PC-9 (cell line): Measurements from ENCODE around the gene PEAK1. TPM values are rescaled to one million over a fixed set of nuclear protein-coding genes. Genes with fewer than 3 reads are reported as not detected.

Experiments used
- BruUV-seq: library from RNA; stranded (reverse); fragments of 400-500 nt; replicated peaks from 2 replicates; lab custom pipeline; 2021; lab: Mats Ljungman, UMichigan
- CTCF ChIA-PET: fragments of 300-600 bp; sonication (Branson Sonifier 250); formaldehyde crosslinking; loops from one replicate; lab custom pipeline; 2022; ENCODE audit warnings: antibody characterized with exemption; lab: Charles Lee
- POLR2A ChIA-PET: fragments of 300-600 bp; sonication (Branson Sonifier 250); formaldehyde crosslinking; loops from one replicate; lab custom pipeline; 2022; ENCODE audit warnings: antibody characterized with exemption; ENCODE audit not compliant: unreplicated experiment; lab: Charles Lee
- DNase-seq, 2 experiments: peaks; one replicate each; pipeline versions ENCODE4 v3.0.0 to v3.0.0-alpha.2; 2015 to 2022; ENCODE audit warnings: mixed read lengths in 1 of 2
- H2AFZ ChIP-seq: fragments of 200-600 bp; sonication (generic); 2 replicates; pipeline ENCODE4 v1.8.1; 2017; ENCODE audit warnings: antibody characterized with exemption
- H3F3A ChIP-seq: fragments of 200-600 bp; sonication (generic); 2 replicates; pipeline ENCODE4 v1.8.1; 2017; ENCODE audit warnings: antibody characterized with exemption, mild to moderate bottlenecking, low read depth; ENCODE audit not compliant: insufficient read depth
- H3K27ac ChIP-seq: fragments of 200-600 bp; sonication (generic); 2 replicates; pipeline ENCODE4 v1.6.1; 2016; ENCODE audit warnings: mixed run types
- H3K27me3 ChIP-seq: fragments of 200-600 bp; sonication (generic); 2 replicates; pipeline ENCODE4 v1.6.1; 2016; ENCODE audit warnings: low read depth, mixed run types; ENCODE audit not compliant: insufficient read depth
- H3K36me3 ChIP-seq: fragments of 200-600 bp; sonication (generic); 2 replicates; pipeline ENCODE4 v1.6.1; 2016; ENCODE audit warnings: low read depth, mixed run types
- H3K4me1 ChIP-seq: fragments of 200-600 bp; sonication (generic); replicated peaks from 2 replicates; pipeline ENCODE4 v1.6.1; 2016; ENCODE audit warnings: mixed run types; ENCODE audit not compliant: insufficient read depth
- H3K4me2 ChIP-seq: fragments of 200-600 bp; sonication (generic); 2 replicates; pipeline ENCODE4 v1.6.1; 2017; ENCODE audit warnings: mixed run types
- H3K4me3 ChIP-seq: fragments of 200-600 bp; sonication (generic); 2 replicates; pipeline ENCODE4 v1.6.1; 2016; ENCODE audit warnings: mixed run types
- H3K79me2 ChIP-seq: fragments of 200-600 bp; sonication (generic); 2 replicates; pipeline ENCODE4 v1.6.1; 2017; ENCODE audit warnings: low read depth, mixed run types
- H3K9me2 ChIP-seq: fragments of 200-600 bp; sonication (generic); 2 replicates; pipeline ENCODE4 v1.8.1; 2017; ENCODE audit warnings: mild to moderate bottlenecking; ENCODE audit not compliant: insufficient read depth
- H3K9me3 ChIP-seq: fragments of 200-600 bp; sonication (generic); 2 replicates; pipeline ENCODE4 v1.8.1; 2016; ENCODE audit warnings: low read depth; ENCODE audit not compliant: insufficient read depth
- H4K20me1 ChIP-seq: fragments of 200-600 bp; sonication (generic); 2 replicates; pipeline ENCODE4 v1.8.1; 2017; ENCODE audit not compliant: insufficient read depth
- CTCF ChIP-seq: fragments of 200-600 bp; sonication (generic); conservative IDR thresholded peaks from 2 replicates; pipeline ENCODE4 v1.6.1; 2017; ENCODE audit warnings: mixed run types, antibody characterized with exemption, mild to moderate bottlenecking, moderate library complexity
- EZH2 ChIP-seq: fragments of 200-600 bp; sonication (generic); IDR thresholded peaks from 2 replicates; pipeline ENCODE4 v1.8.0; 2017; ENCODE audit warnings: antibody characterized with exemption, low read depth
- intact Hi-C: fragments of 100-400 bp; cut with micrococcal nuclease; formaldehyde crosslinking; loops from one replicate; pipeline ENCODE4 v1.10.0; 2022; ENCODE audit not compliant: unreplicated experiment
- total RNA-seq: library from RNA; stranded (reverse); gene quantifications from 2 replicates; pipeline ENCODE4 v1.2.3, GENCODE V29; 2021

The PEAK1 gene
- total RNA-seq, 1 experiment from 2014 or later = 20.7 TPM

GRCh38 chr15:77075528-77075927 is 344.4 kb downstream of the PEAK1 start:
- no TSS peak for BruUV-seq
- no peak overlapping the region for H2AFZ ChIP-seq
- no peaks in the 10 kb centered on the region for H3K79me2 ChIP-seq
- TF ChIP-seq CTCF (no peak), EZH2 (no peak)
- no peaks in the 10 kb centered on the region for H3K36me3 ChIP-seq
- H3K9me2 ChIP-seq = no peaks in the 10 kb centered on the region
- intact Hi-C loops = no loop called here
- H3K27ac ChIP-seq = no peak overlapping the region
- POLR2A ChIA-PET = interaction anchor here (0.6 kb wide), 1 partner anchor 170 kb away, joined by 3 read pairs; no protein-coding TSS in a partner anchor
- H3K27me3 ChIP-seq = 0 out of 2 replicates have a peak, but pooled peaks cover 4% of the 10 kb centered on the region
- H3K9me3 ChIP-seq = no peaks in the 10 kb centered on the region
- H3K4me1 ChIP-seq = peaks cover 4% of the 10 kb centered on the region; the same call in 1 of the 2 replicates
- DNase-seq = peak; percentile 37 to 49
- no peaks in the 10 kb centered on the region for H3F3A ChIP-seq
- H3K4me2 ChIP-seq = no peak overlapping the region
- H3K4me3 ChIP-seq = no peak overlapping the region
- no peaks in the 10 kb centered on the region for H4K20me1 ChIP-seq
- CTCF ChIA-PET = no interaction called here

GRCh38 chr15:77074350-77074749 is 345.6 kb downstream of the PEAK1 start:
- Histone ChIP-seq H3F3A (no peaks in the 10 kb centered on the region), H3K4me2 (no peak overlapping the region), H3K9me2 (no peaks in the 10 kb centered on the region), H3K4me3 (no peak overlapping the region), H2AFZ (no peak overlapping the region), H3K27me3 (0 out of 2 replicates have a peak, but pooled peaks cover 4% of the 10 kb centered on the region), H4K20me1 (no peaks in the 10 kb centered on the region), H3K9me3 (no peaks in the 10 kb centered on the region), H3K79me2 (peaks cover 11% of the 10 kb centered on the region), H3K36me3 (no peaks in the 10 kb centered on the region), H3K4me1 (peaks cover 9% of the 10 kb centered on the region), H3K27ac (no peak overlapping the region)
- CTCF ChIA-PET = no interaction called here
- no TSS peak for BruUV-seq
- TF ChIP-seq EZH2 = no peak
- no peak for TF ChIP-seq CTCF
- POLR2A ChIA-PET = no interaction called here
- no peak for DNase-seq
- intact Hi-C loops = no loop called here

GRCh38 chr15:77071305-77072223 is 348.3 kb downstream of the PEAK1 start:
- Histone ChIP-seq H3K27ac (no peak overlapping the region), H2AFZ (peak overlapping the region; percentile 69), H3K4me1 (peaks cover 36% of the 10 kb centered on the region), H3K36me3 (no peaks in the 10 kb centered on the region), H3F3A (peaks cover 22% of the 10 kb centered on the region), H3K9me3 (no peaks in the 10 kb centered on the region), H4K20me1 (no peaks in the 10 kb centered on the region), H3K4me3 (peak overlapping the region; percentile 88; the same call in 1 of the 2 replicates), H3K27me3 (0 out of 2 replicates have a peak, but pooled peaks cover 3% of the 10 kb centered on the region), H3K79me2 (peaks cover 34% of the 10 kb centered on the region), H3K4me2 (peak overlapping the region; percentile 52), H3K9me2 (no peaks in the 10 kb centered on the region)
- ChIA-PET POLR2A (interaction anchor here (0.6 to 0.8 kb wide), 5 partner anchors 9 to 1085 kb away, joined by 3 to 6 read pairs (median 4); no protein-coding TSS in a partner anchor), CTCF (no interaction called here)
- DNase-seq = no peak
- no TSS peak for BruUV-seq
- intact Hi-C loops = no loop called here
- TF ChIP-seq CTCF = no peak
- TF ChIP-seq EZH2 = no peak
